A673 (cell line): ENCODE results near the gene MASP2. TPM values are rescaled to one million over a fixed set of nuclear protein-coding genes. Genes with fewer than 3 reads are reported as not detected.

Source experiments
- BruUV-seq: library from RNA; stranded (reverse); fragments of 400-500 nt; replicated peaks from 2 replicates; lab custom pipeline; 2021; lab: Mats Ljungman, UMichigan
- CTCF ChIA-PET: fragments of 300-600 bp; sonication (Branson Sonifier 250); formaldehyde crosslinking; loops from one replicate; lab custom pipeline; 2022; ENCODE audit warnings: antibody characterized with exemption; lab: Charles Lee
- POLR2A ChIA-PET: fragments of 300-600 bp; sonication (Branson Sonifier 250); formaldehyde crosslinking; loops from one replicate; lab custom pipeline; 2022; ENCODE audit warnings: antibody characterized with exemption; ENCODE audit not compliant: low non-redundant PET; lab: Charles Lee
- DNase-seq: peaks from one replicate; pipeline ENCODE4 v3.0.0-alpha.2; 2015; ENCODE audit warnings: low spot score
- H3K27ac ChIP-seq: fragments of 200-600 bp; sonication (generic); 2 replicates; pipeline ENCODE4 v1.5.1; 2016; ENCODE audit warnings: mixed run types, low read depth, mild to moderate bottlenecking, mixed read lengths, antibody characterized with exemption, low read length; ENCODE audit not compliant: poor library complexity, severe bottlenecking
- H3K27me3 ChIP-seq: fragments of 200-600 bp; sonication (generic); replicated peaks from 2 replicates; pipeline ENCODE4 v1.6.1; 2017; ENCODE audit warnings: mixed run types, low read depth, mild to moderate bottlenecking, mixed read lengths, antibody characterized with exemption, low read length; ENCODE audit not compliant: insufficient read depth, poor library complexity
- H3K36me3 ChIP-seq: fragments of 200-600 bp; sonication (generic); 2 replicates; pipeline ENCODE4 v1.6.1; 2016; ENCODE audit warnings: mixed run types, mild to moderate bottlenecking, mixed read lengths, antibody characterized with exemption, low read length; ENCODE audit not compliant: insufficient read depth, poor library complexity, severe bottlenecking
- H3K4me1 ChIP-seq: fragments of 200-600 bp; sonication (generic); 2 replicates; pipeline ENCODE4 v1.6.1; 2017; ENCODE audit warnings: mixed run types, mild to moderate bottlenecking, mixed read lengths, antibody characterized with exemption, low read length; ENCODE audit not compliant: insufficient read depth, poor library complexity, severe bottlenecking
- H3K4me3 ChIP-seq: fragments of 200-600 bp; sonication (generic); 2 replicates; pipeline ENCODE4 v1.5.1; 2016; ENCODE audit warnings: low read depth, mixed run types, mild to moderate bottlenecking, mixed read lengths, low read length; ENCODE audit not compliant: poor library complexity, severe bottlenecking
- H3K9me3 ChIP-seq: fragments of 200-600 bp; sonication (generic); 2 replicates; pipeline ENCODE4 v1.6.1; 2016; ENCODE audit warnings: mixed run types, low read depth, mild to moderate bottlenecking, mixed read lengths, antibody characterized with exemption, low read length; ENCODE audit not compliant: poor library complexity, severe bottlenecking
- CTCF ChIP-seq: fragments of 300-800, 200-600 bp; sonication (generic); conservative IDR thresholded peaks from 2 replicates; pipeline ENCODE4 v1.5.1; 2017; ENCODE audit warnings: low read depth, mild to moderate bottlenecking, antibody characterized with exemption, low read length, moderate library complexity, mixed read lengths
- EZH2 ChIP-seq: fragments of 200-600 bp; sonication (generic); IDR thresholded peaks from 2 replicates; pipeline ENCODE4 v1.6.1; 2017; ENCODE audit warnings: borderline replicate concordance, low read depth, mild to moderate bottlenecking, mixed read lengths, antibody characterized with exemption, low read length; ENCODE audit not compliant: poor library complexity, severe bottlenecking
- intact Hi-C: fragments of 100-400 bp; cut with micrococcal nuclease; formaldehyde crosslinking; loops from one replicate; pipeline ENCODE4 v1.10.0; 2022; ENCODE audit not compliant: unreplicated experiment
- total RNA-seq: library from RNA; stranded (reverse); gene quantifications from 2 replicates; pipeline ENCODE4 v1.2.3, GENCODE V29; 2021

Gene MASP2
- total RNA-seq, 1 experiment from 2014 or later = 0.69 TPM

DNA sequence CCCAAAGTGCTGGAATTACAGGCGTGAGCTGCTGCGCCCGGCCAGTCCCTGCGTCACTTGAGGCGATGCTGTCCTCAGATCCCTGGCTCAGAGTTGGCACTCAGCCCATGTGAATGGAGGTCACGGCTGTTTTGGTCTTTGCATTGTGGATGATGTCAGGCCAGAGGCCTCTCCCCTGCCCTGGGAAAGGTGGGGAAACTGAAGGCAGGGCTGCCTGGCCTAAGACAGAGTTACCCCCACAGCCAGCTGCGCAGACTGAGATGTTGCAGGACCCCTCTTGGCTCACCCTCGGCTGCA, 821 bp downstream of the MASP2 start:
- Histone ChIP-seq H3K4me1 (no peaks in the 10 kb centered on the region), H3K9me3 (no peaks in the 10 kb centered on the region), H3K27me3 (no peaks in the 10 kb centered on the region), H3K36me3 (no peaks in the 10 kb centered on the region), H3K4me3 (no peak overlapping the region), H3K27ac (no peak overlapping the region)
- TF ChIP-seq CTCF (no peak), EZH2 (no peak)
- no peak for DNase-seq
- POLR2A ChIA-PET = no interaction called here
- BruUV-seq = no TSS peak
- intact Hi-C loops = no loop called here
- CTCF ChIA-PET = interaction anchor here (1.9 kb wide), 1 partner anchor 9 kb away, joined by 5 read pairs; no protein-coding TSS in a partner anchor

- ChIA-PET CTCF (interaction anchor here (1.9 kb wide), 1 partner anchor 8 kb away, joined by 5 read pairs; no protein-coding TSS in a partner anchor), POLR2A (no interaction called here)
- TF ChIP-seq EZH2 (no peak), CTCF (no peak)
- H3K4me3 ChIP-seq = no peak overlapping the region
- H3K4me1 ChIP-seq = no peaks in the 10 kb centered on the region
- H3K9me3 ChIP-seq = no peaks in the 10 kb centered on the region
- H3K36me3 ChIP-seq = no peaks in the 10 kb centered on the region
- no peak overlapping the region for H3K27ac ChIP-seq
- DNase-seq = no peak
- intact Hi-C loops = no loop called here
- no peaks in the 10 kb centered on the region for H3K27me3 ChIP-seq
- no TSS peak for BruUV-seq
Observed at GRCh38 chr1:11045428-11046269, 1.4 kb downstream of the MASP2 start.

GRCh38 chr1:11044849-11045427, 2.1 kb downstream of the MASP2 start:
- DNase-seq = no peak
- BruUV-seq = no TSS peak
- Histone ChIP-seq H3K4me1 (no peaks in the 10 kb centered on the region), H3K36me3 (no peaks in the 10 kb centered on the region), H3K27me3 (no peaks in the 10 kb centered on the region), H3K9me3 (no peaks in the 10 kb centered on the region), H3K4me3 (no peak overlapping the region), H3K27ac (no peak overlapping the region)
- TF ChIP-seq EZH2 (no peak), CTCF (no peak)
- POLR2A ChIA-PET = no interaction called here
- CTCF ChIA-PET = no interaction called here
- intact Hi-C loops = no loop called here
